ENCODE data around the gene HS3ST3B1.

GRCh38 chr17:14366199-14366598 lies 65.3 kb downstream of the HS3ST3B1 start:
- no peak for TF ChIP-seq POLR2A (IDR thresholded peaks at IDR 0.05; ENCODE audit: low read depth)
- TF ChIP-seq, protein P1, sequence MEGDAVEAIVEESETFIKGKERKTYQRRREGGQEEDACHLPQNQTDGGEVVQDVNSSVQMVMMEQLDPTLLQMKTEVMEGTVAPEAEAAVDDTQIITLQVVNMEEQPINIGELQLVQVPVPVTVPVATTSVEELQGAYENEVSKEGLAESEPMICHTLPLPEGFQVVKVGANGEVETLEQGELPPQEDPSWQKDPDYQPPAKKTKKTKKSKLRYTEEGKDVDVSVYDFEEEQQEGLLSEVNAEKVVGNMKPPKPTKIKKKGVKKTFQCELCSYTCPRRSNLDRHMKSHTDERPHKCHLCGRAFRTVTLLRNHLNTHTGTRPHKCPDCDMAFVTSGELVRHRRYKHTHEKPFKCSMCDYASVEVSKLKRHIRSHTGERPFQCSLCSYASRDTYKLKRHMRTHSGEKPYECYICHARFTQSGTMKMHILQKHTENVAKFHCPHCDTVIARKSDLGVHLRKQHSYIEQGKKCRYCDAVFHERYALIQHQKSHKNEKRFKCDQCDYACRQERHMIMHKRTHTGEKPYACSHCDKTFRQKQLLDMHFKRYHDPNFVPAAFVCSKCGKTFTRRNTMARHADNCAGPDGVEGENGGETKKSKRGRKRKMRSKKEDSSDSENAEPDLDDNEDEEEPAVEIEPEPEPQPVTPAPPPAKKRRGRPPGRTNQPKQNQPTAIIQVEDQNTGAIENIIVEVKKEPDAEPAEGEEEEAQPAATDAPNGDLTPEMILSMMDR (IDR thresholded peaks at IDR 0.05) = no peak
- TF ChIP-seq EP300 (IDR thresholded peaks at IDR 0.05) = no peak
- TF ChIP-seq POLR2AphosphoS5 (IDR thresholded peaks at IDR 0.05) = no peak

All from esophagus muscularis mucosa (tissue), 4 donors.